GM18505 (cell line): Measurements from ENCODE around the gene STX8.
"Not testable (repeated sequence)": the region's sequence is repeated elsewhere in the genome, so short reads cannot be mapped to it uniquely, and the experiment has no call there.

Experiments used
- ATAC-seq: cut with Tn5 transposase; IDR thresholded peaks from one replicate; pipeline ENCODE4 v1.9.1; 2021; ENCODE audit not compliant: unreplicated experiment
- POLR2A ChIP-seq: IDR thresholded peaks from 4 replicates; pipeline ENCODE4 v1.6.1; 2011; ENCODE audit warnings: borderline replicate concordance; ENCODE audit not compliant: insufficient read depth, insufficient read length; ENCODE audit errors: extremely low read depth

STX8 gene

GRCh38 chr17:9575381-9576101 is at the start of gene STX8:
Gene STX8 (minus strand): TSS chr17:9575820. CDS start chr17:9575808, 12 bp downstream.
- TF ChIP-seq POLR2A: peak; percentile 71
- ATAC-seq: no peak

GRCh38 chr17:9622961-9623360 is 47.3 kb upstream of the STX8 start:
- ATAC-seq: no peak
- no peak for TF ChIP-seq POLR2A

GRCh38 chr17:9615486-9615885 is 39.9 kb upstream of the STX8 start:
- no peak for TF ChIP-seq POLR2A
- ATAC-seq: no peak

- no peak for ATAC-seq
- TF ChIP-seq POLR2A: no peak
These were observed 36.4 kb upstream of the STX8 start for GRCh38 chr17:9612006-9612405.

- no peak for ATAC-seq
- no peak for TF ChIP-seq POLR2A
These were observed 35.9 kb upstream of the STX8 start for GRCh38 chr17:9611557-9611956.

GRCh38 chr17:9607058-9607457 is 31.4 kb upstream of the STX8 start:
- ATAC-seq: not testable (repeated sequence)

GRCh38 chr17:9606453-9606852 is 30.8 kb upstream of the STX8 start:
- no peak for ATAC-seq
- no peak for TF ChIP-seq POLR2A

- ATAC-seq: not testable (repeated sequence)
These were observed 29.0 kb upstream of the STX8 start for GRCh38 chr17:9604583-9604982.

GRCh38 chr17:9598661-9599060 is 23.0 kb upstream of the STX8 start:
- ATAC-seq: no peak

GRCh38 chr17:9597638-9598037 is 22.0 kb upstream of the STX8 start:
- ATAC-seq: not testable (repeated sequence)

More at GRCh38 chr17:9598661-9599060, 23.0 kb upstream of the STX8 start:
- no peak for TF ChIP-seq POLR2A

- ATAC-seq: no peak
- no peak for TF ChIP-seq POLR2A
These were observed 18.4 kb upstream of the STX8 start for GRCh38 chr17:9594065-9594464.

- ATAC-seq: no peak
- no peak for TF ChIP-seq POLR2A
These were observed 12.5 kb upstream of the STX8 start for GRCh38 chr17:9587969-9588656.

GRCh38 chr17:9577373-9577709 is 1.7 kb upstream of the STX8 start:
- TF ChIP-seq POLR2A: no peak
- no peak for ATAC-seq

- no peak for TF ChIP-seq POLR2A
- ATAC-seq: no peak
These were observed 1.1 kb upstream of the STX8 start, which contains the start of gene CFAP52 for GRCh38 chr17:9576521-9577372. Gene CFAP52 (plus strand): TSS chr17:9576642. CDS start chr17:9576696, 54 bp downstream.
